HG03558 (cell line): Measurements from ENCODE around the gene SULF2.

Source experiments
- ATAC-seq: cut with Tn5 transposase; IDR thresholded peaks from one replicate; pipeline ENCODE4 v1.9.1; 2021; ENCODE audit warnings: moderate number of reproducible peaks; ENCODE audit not compliant: unreplicated experiment; ENCODE audit errors: extremely low read depth

The SULF2 gene

GRCh38 chr20:47660983-47661700 lies 124.1 kb downstream of the SULF2 start:
- no peak for ATAC-seq

DNA sequence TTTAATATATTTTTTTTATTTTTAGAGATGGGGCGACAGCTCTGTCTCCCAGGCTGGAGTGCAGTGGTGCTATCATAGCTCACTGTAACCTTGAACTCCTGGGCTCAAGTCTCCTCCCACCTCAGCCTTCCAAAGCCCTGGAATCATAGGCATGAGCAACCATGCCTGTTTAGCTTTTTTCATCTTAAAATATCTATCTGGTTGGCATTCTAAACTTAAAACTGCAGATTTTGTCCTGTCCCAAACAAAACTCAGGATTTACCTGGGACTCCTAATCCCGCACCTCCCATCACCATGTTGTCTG lies 124.7 kb downstream of the SULF2 start:
- ATAC-seq: no peak

DNA sequence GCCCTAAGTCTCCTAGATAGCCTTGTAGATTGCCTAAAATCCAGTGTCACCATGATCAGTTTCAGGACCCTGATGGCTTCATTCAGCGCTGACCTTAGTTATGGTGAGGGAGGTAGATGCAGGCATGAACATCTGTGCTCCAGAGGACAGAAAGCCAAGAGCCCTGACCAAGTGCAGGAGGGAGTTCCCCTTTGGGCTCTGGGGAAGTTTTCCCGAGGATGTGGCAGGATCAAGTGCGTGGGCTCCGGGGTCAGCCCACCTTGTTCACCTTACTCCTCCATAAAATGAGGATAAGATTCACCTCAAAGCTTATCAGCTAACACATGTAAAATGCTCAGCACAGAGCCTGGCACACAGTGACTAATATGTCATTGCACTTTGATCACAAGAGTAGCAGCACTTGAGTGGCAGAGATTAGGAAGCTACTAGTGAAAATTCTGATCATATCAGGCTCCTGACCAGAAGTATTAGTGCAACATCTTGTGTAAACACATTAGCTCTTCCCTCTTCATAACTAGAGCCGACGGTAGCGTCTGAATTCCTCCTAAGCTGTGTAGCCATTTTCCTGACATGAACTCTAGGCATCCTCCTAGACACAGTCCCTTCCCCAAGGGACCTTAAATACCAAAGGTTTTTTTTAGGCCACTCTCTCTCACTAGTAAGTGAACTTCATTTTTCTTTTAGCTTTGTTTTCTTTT lies 125.2 kb downstream of the SULF2 start:
- ATAC-seq: no peak

- ATAC-seq: no peak
Observed at GRCh38 chr20:47656318-47656717, 129.0 kb downstream of the SULF2 start.

GRCh38 chr20:47655635-47656034 lies 129.6 kb downstream of the SULF2 start:
- no peak for ATAC-seq

- ATAC-seq: no peak
Observed at GRCh38 chr20:47654370-47654769, 130.9 kb downstream of the SULF2 start.

DNA sequence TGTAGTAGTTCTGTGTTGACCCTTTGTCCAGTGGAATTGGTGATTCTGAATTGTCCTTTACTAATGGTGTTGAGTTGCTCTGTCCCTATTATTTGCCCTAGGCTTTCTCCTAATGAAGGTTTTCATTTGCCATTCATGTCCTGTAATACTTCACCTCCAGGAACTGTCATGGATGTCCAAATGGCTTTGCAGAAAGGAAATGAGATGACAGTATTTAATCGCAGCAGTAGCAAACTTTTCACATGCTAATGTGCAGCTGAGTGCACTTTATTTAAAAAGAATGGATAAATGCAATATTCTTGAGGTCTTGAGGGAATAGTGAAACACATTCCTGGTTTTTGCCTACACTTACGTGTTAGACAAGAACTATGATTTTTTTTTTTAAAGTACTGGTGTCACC lies 131.4 kb downstream of the SULF2 start:
- ATAC-seq: no peak

DNA sequence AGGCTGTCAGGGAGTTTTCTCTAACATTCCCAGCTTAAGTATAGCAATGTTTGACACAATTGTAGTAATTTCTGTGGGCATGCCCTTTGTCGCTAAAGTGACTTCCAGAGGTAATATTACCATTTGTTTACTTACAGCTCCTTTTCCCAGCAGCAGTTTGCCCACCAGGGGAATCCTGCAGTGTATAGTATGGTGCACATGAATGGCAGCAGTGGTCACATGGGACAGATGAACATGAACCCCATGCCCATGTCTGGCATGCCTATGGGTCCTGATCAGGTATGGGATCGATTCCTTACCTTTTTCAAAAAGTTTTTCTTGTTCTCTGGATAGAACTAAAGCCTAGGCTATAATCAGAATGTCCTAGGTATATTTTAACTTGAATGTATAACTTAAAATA lies 132.5 kb downstream of the SULF2 start:
- no peak for ATAC-seq

DNA sequence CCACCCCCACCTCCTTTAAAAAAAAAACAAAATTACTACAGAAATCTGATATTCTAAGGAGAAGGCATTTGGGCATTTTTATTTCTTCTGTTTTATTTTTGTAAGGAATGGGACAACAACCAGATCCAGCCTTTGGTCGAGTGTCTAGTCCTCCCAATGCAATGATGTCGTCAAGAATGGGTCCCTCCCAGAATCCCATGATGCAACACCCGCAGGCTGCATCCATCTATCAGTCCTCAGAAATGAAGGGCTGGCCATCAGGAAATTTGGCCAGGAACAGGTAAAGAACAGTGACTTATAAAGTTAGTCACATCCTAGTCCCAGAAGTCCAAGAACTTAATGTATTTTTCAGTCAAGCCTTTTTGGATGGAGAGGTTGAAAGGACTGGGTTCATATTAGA lies 133.0 kb downstream of the SULF2 start:
- ATAC-seq: no peak

- ATAC-seq: no peak
Observed at GRCh38 chr20:47648943-47649342, 136.3 kb downstream of the SULF2 start.

GRCh38 chr20:47647994-47648393 lies 137.3 kb downstream of the SULF2 start:
- no peak for ATAC-seq

DNA sequence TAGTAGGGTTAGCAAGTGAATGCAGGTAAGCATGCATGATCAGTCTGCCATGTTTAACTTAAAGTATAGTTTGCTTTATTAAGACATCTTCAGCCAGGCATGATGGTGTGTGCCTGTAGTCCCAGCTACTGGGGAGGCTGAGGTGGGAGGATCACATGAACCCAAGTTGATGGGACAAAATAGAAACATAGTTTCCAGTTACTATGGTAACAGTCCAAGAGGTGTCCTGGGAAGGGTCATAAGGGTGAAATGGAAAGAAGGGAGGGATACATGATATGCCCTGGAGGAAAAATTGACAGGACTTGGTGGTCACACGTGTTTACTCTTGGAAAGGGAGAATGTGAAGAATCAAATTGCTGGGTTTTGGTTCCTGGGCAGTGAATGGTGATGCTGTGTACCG lies 139.6 kb downstream of the SULF2 start:
- ATAC-seq: no peak

DNA sequence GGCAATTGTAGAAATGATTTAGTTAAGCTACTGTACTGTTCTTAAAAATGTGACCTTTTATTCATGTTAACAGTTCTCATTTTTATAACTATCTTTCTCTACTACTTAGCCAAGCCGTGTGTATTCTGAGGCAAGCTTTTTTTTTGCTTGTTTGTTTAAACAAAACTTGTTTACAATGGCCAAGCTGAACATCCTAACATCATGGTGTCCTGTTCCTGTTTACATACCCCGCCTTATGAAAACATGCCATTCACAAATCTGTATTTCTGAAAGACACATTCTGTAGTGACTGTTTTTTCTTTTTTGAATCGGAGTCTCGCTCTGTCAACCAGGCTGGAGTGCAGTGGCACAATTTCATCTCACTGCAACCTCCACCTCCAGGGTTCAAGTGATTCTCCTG lies 142.7 kb downstream of the SULF2 start:
- no peak for ATAC-seq

DNA sequence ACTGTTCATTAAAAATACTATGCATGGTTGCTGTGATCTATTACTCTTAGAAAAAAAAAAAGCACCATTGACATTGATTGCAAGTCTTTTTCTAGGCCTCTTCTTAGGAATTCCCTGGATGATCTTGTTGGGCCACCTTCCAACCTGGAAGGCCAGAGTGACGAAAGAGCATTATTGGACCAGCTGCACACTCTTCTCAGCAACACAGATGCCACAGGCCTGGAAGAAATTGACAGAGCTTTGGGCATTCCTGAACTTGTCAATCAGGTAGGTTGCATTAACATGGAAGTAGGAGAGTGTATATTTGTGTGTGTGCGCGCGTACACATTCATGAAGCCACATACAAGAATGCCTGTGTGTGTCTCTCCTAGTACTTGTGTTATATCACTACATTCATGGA lies 143.2 kb downstream of the SULF2 start:
- ATAC-seq: no peak

- ATAC-seq: no peak
Observed at GRCh38 chr20:47638851-47639250, 146.4 kb downstream of the SULF2 start.

GRCh38 chr20:47635256-47635655 lies 150.0 kb downstream of the SULF2 start:
- no peak for ATAC-seq

GRCh38 chr20:47631078-47631477 lies 154.2 kb downstream of the SULF2 start:
- no peak for ATAC-seq

DNA sequence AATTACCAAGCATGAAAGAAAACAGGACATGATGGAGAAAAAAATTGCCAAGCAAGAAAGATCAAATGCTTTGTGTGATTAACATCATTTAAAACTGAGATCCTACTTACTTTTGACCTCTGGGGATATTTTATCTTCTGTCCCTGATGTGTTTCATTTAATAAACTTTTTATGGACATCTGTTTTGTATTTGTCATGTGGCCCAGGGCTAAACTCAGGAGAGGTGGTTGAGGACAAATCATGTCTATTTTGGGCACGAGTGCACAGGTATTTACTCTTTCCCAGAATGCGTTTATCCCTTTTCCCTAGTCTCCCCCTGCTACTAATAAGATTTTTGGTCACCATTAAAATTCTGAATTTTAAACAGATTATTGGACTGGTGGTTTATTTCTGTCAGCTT lies 155.4 kb downstream of the SULF2 start:
- no peak for ATAC-seq

GRCh38 chr20:47627540-47627939 lies 157.7 kb downstream of the SULF2 start:
- no peak for ATAC-seq

DNA sequence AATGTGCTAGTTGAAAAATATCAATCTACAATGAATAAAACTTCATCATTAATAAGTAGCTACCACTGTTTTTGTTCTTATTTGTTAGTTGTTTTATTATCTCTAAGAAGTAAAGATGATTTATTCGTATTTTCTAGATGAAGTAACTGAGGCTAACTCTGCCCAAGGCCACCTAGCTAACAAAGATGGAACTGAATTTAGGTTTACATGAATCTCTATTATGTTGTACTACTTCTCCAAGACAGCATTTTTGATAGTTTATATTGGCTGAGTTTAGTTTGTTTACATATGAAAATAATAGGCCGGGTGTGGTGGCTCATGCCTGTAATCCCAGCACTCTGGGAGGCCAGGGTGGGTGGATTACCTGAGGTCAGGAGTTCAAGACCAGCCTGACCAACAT lies 162.1 kb downstream of the SULF2 start:
- ATAC-seq: no peak

- ATAC-seq: no peak
Observed at GRCh38 chr20:47622118-47622665, 163.1 kb downstream of the SULF2 start.
